Measurements from ENCODE around the gene STK16. TPM values are rescaled to one million over a fixed set of nuclear protein-coding genes. Genes with fewer than 3 reads are reported as not detected.
A peak's percentile ranks its signal among the peaks of the same experiment; 100 is the strongest.

The STK16 gene
- total RNA-seq, 1 donor from 2014 or later, result 34.2 TPM

DNA sequence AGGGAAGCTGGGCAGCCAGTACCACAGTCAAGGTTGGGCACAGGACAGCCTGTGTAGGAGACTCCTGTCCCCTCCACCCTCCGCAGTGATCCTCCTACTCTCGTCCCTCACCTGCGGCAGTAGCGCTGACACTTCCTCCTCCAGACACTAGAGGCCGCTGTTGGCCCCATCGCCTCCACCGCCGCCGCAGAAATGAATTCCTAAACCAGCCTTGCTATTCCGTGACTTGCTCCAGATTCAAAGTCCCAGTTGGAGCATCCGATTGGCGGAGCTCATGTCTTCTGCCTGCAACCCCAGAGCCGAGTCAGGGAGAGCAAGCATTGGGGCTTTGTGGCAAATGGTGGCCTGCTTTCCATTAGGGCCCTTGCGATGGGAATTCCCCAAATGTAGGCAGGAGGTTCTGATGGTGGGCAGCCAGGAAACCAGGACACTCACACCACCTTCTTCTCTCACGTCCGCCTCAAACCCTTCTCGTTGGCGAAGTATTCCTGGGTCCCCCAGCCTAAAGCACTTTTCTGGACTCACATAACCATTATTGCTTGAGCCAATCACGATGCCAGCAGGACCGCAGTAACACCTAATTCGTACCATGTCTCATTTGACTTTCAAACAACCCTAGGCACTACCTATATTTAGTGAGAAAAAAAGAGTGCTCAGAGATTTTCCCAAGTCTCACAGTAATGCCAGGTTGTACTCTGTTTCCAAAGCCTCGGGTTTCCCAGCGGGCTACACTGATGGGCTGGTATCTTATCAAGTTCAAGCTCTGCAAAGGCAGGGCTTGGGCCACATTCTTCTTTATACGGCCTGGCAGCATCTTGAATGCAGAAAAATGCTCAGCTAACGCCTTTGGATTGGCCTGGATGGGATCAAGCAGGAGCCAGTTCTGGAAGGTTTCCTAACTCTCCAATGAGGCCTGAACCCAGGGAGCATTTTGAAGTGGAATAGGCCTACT, 32.7 kb downstream of the STK16 start:
- TF ChIP-seq, protein P1, sequence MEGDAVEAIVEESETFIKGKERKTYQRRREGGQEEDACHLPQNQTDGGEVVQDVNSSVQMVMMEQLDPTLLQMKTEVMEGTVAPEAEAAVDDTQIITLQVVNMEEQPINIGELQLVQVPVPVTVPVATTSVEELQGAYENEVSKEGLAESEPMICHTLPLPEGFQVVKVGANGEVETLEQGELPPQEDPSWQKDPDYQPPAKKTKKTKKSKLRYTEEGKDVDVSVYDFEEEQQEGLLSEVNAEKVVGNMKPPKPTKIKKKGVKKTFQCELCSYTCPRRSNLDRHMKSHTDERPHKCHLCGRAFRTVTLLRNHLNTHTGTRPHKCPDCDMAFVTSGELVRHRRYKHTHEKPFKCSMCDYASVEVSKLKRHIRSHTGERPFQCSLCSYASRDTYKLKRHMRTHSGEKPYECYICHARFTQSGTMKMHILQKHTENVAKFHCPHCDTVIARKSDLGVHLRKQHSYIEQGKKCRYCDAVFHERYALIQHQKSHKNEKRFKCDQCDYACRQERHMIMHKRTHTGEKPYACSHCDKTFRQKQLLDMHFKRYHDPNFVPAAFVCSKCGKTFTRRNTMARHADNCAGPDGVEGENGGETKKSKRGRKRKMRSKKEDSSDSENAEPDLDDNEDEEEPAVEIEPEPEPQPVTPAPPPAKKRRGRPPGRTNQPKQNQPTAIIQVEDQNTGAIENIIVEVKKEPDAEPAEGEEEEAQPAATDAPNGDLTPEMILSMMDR (conservative IDR thresholded peaks at IDR 0.05), result peak; percentile 95
- Mint-ChIP-seq H3K27ac (peak overlapping the region; percentile 97), H3K4me3 (peak overlapping the region; percentile 96), H3K36me3 (peaks cover 3% of the 10 kb centered on the region), H3K4me1 (ENCODE audit: unreplicated experiment) (peaks cover 15% of the 10 kb centered on the region), H3K9me3 (no peaks in the 10 kb centered on the region), H3K27me3 (peaks cover 17% of the 10 kb centered on the region)
- DNase-seq (ENCODE audit: extremely low spot score, unreplicated experiment), result peak; percentile 84

DNA sequence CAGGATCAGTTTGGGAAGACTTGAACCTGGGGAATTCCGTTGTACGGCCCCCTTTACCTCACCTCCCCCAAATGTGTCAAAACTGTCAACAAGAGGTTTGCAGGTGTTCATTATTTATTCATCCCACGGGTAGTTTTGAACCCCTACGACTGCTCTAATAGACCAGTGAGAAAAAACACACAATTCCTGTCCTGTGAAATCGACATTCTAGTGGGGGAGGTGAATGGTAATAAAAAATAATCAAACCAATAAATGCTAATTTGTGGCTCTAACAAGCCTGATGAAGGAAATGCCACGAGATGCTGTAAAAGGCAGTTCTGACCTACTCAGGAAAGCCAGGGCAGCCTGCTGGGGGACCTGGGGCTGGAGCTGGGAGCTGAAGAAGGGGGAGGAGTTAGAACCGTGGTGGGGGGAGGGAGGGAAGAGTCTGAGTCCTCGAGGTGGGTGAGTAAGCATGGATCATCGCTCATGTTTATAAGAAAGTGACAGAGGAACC, 33.4 kb downstream of the STK16 start:
- TF ChIP-seq, protein P1 (conservative IDR thresholded peaks at IDR 0.05), result no peak
- peaks cover 5% of the 10 kb centered on the region for H3K36me3 Mint-ChIP-seq
- DNase-seq (ENCODE audit: extremely low spot score, unreplicated experiment), result no peak
- no peaks in the 10 kb centered on the region for H3K9me3 Mint-ChIP-seq
- H3K27ac Mint-ChIP-seq, result peak overlapping the region; percentile 97
- H3K4me1 Mint-ChIP-seq (ENCODE audit: unreplicated experiment), result peaks cover 15% of the 10 kb centered on the region
- peak overlapping the region; percentile 96 for H3K4me3 Mint-ChIP-seq
- peaks cover 14% of the 10 kb centered on the region for H3K27me3 Mint-ChIP-seq

DNA sequence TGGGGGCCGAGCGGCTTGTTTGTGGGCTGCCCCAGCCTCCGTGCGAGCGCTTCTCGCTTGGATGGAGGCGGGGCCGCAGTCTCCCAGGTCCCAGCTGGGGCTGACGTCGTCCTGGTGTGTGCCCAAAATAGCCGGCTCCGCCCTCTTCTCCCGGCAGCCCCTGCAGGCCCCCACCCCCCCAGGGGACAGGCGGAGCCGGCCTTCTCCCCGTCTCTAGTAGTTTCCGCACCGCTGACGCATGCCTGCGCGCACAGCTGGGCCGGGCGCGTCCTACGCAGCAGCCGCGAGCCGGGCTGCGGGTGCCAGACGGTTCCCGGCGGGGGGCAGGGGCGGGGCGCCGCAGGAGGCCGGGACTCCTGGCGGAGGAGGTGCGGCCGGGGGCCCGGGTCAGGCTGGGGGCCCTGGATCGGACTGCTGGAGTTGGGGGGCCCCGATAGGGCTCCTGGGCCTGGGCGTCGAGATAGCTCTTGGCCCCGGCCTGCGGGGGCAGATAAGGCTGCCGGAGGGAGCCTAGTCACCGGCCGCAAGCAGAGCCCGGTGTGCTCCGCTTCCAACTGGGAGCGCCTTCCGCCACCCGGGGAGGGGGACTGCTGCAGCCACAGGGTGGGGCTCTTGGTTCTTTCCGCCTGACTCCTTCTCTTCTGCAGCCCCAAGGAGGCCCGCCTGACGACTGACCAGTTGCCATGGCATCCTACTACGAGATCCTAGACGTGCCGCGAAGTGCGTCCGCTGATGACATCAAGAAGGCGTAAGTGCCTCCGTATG, 34.1 kb downstream of the STK16 start, which contains the start of gene DNAJB2:
DNAJB2 (plus strand) TSS at position 216 of the 765 bp plus-strand sequence; CDS start at position 684, 468 bp downstream.
- H3K4me3 Mint-ChIP-seq, result peak within 1 kb of the TSS; percentile 96
- no peaks in the 10 kb centered on the region for H3K9me3 Mint-ChIP-seq
- peak within 1 kb of the TSS; percentile 97 for H3K27ac Mint-ChIP-seq
- TF ChIP-seq, protein P1 (conservative IDR thresholded peaks at IDR 0.05), result peak; percentile 23
- H3K4me1 Mint-ChIP-seq (ENCODE audit: unreplicated experiment), result peaks cover 15% of the 10 kb centered on the region
- peaks cover 5% of the 10 kb centered on the region for H3K36me3 Mint-ChIP-seq
- H3K27me3 Mint-ChIP-seq, result peaks cover 11% of the 10 kb centered on the region
- peak; percentile 97 for DNase-seq (ENCODE audit: extremely low spot score, unreplicated experiment)

DNA sequence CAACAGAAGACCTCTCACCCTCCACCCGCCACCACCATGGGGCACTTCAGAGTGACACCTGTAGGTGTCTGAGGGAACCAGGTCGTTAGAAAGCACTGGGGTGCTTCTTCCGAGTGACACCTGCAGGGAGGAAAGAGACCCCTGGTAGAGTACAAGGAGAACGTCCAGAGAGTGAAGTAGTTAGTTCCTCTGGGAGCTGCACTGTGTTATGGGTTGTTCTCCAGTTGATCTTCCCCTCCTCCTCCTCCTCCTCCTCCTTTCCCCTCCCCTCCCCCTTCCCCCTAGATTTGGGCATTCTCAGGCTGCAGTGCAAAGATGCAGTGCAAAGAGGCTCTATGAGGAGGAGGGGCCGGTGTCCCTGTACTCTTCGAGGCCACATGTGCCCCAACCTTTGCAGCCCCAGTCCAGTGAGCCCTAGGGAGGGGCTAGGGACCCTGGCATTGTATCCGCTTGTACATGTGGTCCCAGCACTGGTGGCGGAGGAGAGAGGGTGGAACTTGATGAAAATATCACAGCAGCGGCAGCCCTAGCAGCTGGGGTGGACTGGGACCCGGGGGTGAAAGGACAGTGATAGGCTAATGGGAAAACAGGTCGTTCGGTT, 34.7 kb downstream of the STK16 start:
- H3K4me1 Mint-ChIP-seq (ENCODE audit: unreplicated experiment), result peaks cover 15% of the 10 kb centered on the region

More for the DNA sequence above, 34.7 kb downstream of the STK16 start:
- H3K9me3 Mint-ChIP-seq, result no peaks in the 10 kb centered on the region
- H3K27me3 Mint-ChIP-seq, result peaks cover 4% of the 10 kb centered on the region
- peak overlapping the region; percentile 97 for H3K27ac Mint-ChIP-seq
- peaks cover 5% of the 10 kb centered on the region for H3K36me3 Mint-ChIP-seq
- peak overlapping the region; percentile 96 for H3K4me3 Mint-ChIP-seq
- no peak for DNase-seq (ENCODE audit: extremely low spot score, unreplicated experiment)
- TF ChIP-seq, protein P1 (conservative IDR thresholded peaks at IDR 0.05), result no peak
